ENCODE data around the gene API5.
A peak's percentile ranks its signal among the peaks of the same experiment; 100 is the strongest.
"Not testable (repeated sequence)": the region's sequence is repeated elsewhere in the genome, so short reads cannot be mapped to it uniquely, and the experiment has no call there.

API5 gene

GRCh38 chr11:43311791-43312607 is at the start of gene API5:
Gene API5, plus strand, starts transcription at chr11:43311996. Its CDS starts 132 bp downstream, at chr11:43312128.
- DNase-seq (ENCODE audit: low read depth) = peak; percentile 86

- DNase-seq (ENCODE audit: low read depth) = no peak
Measured at GRCh38 chr11:43267856-43268580, 43.8 kb upstream of the API5 start.

GRCh38 chr11:43268786-43269185 is 43.0 kb upstream of the API5 start:
- DNase-seq (ENCODE audit: low read depth) = no peak

- DNase-seq (ENCODE audit: low read depth) = no peak
Measured at GRCh38 chr11:43269254-43269918, 42.4 kb upstream of the API5 start.

GRCh38 chr11:43270468-43270867 is 41.3 kb upstream of the API5 start:
- no peak for DNase-seq (ENCODE audit: low read depth)

- no peak for DNase-seq (ENCODE audit: low read depth)
Measured at GRCh38 chr11:43278193-43278956, 33.4 kb upstream of the API5 start.

GRCh38 chr11:43282607-43283440 is 29.0 kb upstream of the API5 start:
- no peak for DNase-seq (ENCODE audit: low read depth)

- no peak for DNase-seq (ENCODE audit: low read depth)
Measured at GRCh38 chr11:43285826-43286225, 26.0 kb upstream of the API5 start.

GRCh38 chr11:43289368-43289767 is 22.4 kb upstream of the API5 start:
- DNase-seq (ENCODE audit: low read depth) = no peak

- DNase-seq (ENCODE audit: low read depth) = no peak
Measured at GRCh38 chr11:43298397-43298796, 13.4 kb upstream of the API5 start.

GRCh38 chr11:43315966-43316365 is 4.2 kb downstream of the API5 start:
- no peak for DNase-seq (ENCODE audit: low read depth)

- no peak for DNase-seq (ENCODE audit: low read depth)
Measured at GRCh38 chr11:43316451-43316850, 4.7 kb downstream of the API5 start.

GRCh38 chr11:43327987-43328386 is 16.2 kb downstream of the API5 start:
- DNase-seq (ENCODE audit: low read depth) = no peak

GRCh38 chr11:43328482-43328881 is 16.7 kb downstream of the API5 start:
- no peak for DNase-seq (ENCODE audit: low read depth)

- no peak for DNase-seq (ENCODE audit: low read depth)
Measured at GRCh38 chr11:43341159-43341558, 29.4 kb downstream of the API5 start.

- DNase-seq (ENCODE audit: low read depth) = not testable (repeated sequence)
Measured at GRCh38 chr11:43351426-43351825, 39.6 kb downstream of the API5 start.

- DNase-seq (ENCODE audit: low read depth) = no peak
Measured at GRCh38 chr11:43354311-43354710, 42.5 kb downstream of the API5 start.

- no peak for DNase-seq (ENCODE audit: low read depth)
Measured at GRCh38 chr11:43356336-43356735, 44.5 kb downstream of the API5 start.

- no peak for DNase-seq (ENCODE audit: low read depth)
Measured at GRCh38 chr11:43358279-43358800, 46.5 kb downstream of the API5 start.

GRCh38 chr11:43358801-43359421 is 47.1 kb downstream of the API5 start, which contains the start of gene TTC17:
Gene TTC17, plus strand, starts transcription at chr11:43358920. Its CDS starts 35 bp downstream, at chr11:43358955.
- peak; percentile 85 for DNase-seq (ENCODE audit: low read depth)

All from stimulated activated CD8-positive, alpha-beta memory T cell treated with anti-CD3 and anti-CD28 coated beads, Interleukin-15, amount 100 ng/mL, for 1 hour (primary cell).